A549 treated with DMSO at 1 μM for 4 hours (cell line): ENCODE data around the gene PTPA. TPM values are rescaled to one million over a fixed set of nuclear protein-coding genes. Genes with fewer than 3 reads are reported as not detected.

Source experiments
- total RNA-seq: library from RNA; stranded (reverse); fragments of 200-300 nt; extraction: Qiagen RNA extraction; gene quantifications from 5 replicates; pipeline ENCODE4 v1.2.3, GENCODE V29; 2022; ENCODE audit warnings: low read depth

Gene PTPA
- total RNA-seq: 118 to 139 TPM (median 136 TPM) in 5 replicates

GRCh38 chr9:129110740-129111527, at the start of gene PTPA, which contains the start of gene CRAT:
Gene PTPA (plus strand): TSS chr9:129111415. CDS start chr9:129111601, 186 bp downstream.
Gene CRAT (minus strand): TSS chr9:129110793. CDS start chr9:129110509, 284 bp downstream.

GRCh38 chr9:129080601-129081387, 30.4 kb upstream of the PTPA start, which contains the start of gene DOLPP1:
Gene DOLPP1 (plus strand): TSS chr9:129081111. CDS start chr9:129081132, 21 bp downstream.

GRCh38 chr9:129177791-129178567, 66.8 kb downstream of the PTPA start, which contains the start of gene IER5L:
Gene IER5L (minus strand): TSS chr9:129178261. CDS start chr9:129178052, 209 bp downstream.

Other genes with a start within 250 kb of the PTPA start
- 7.5 to 10.3 TPM (median 8.9 TPM) in 5 replicates for gene KYAT1, start 229.5 kb upstream of the PTPA start, total RNA-seq
- 39.2 to 44.4 TPM (median 44.0 TPM) in 5 replicates for gene LRRC8A, start 229.3 kb upstream of the PTPA start, total RNA-seq
- 0.17 TPM in 1 of 5 replicates, not detected in the others for gene PHYHD1, start 190.4 kb upstream of the PTPA start, total RNA-seq
- 31.6 to 38.3 TPM (median 34.6 TPM) in 5 replicates for gene DOLK, start 163.8 kb upstream of the PTPA start, total RNA-seq
- 35.1 to 46.4 TPM (median 41.6 TPM) in 5 replicates for gene NUP188, start 163.7 kb upstream of the PTPA start, total RNA-seq
- gene SH3GLB2, start 83.1 kb upstream of the PTPA start, total RNA-seq: 36.9 to 52.6 TPM (median 49.2 TPM) in 5 replicates
- gene MIGA2, start 74.8 kb upstream of the PTPA start, total RNA-seq: 11.6 to 14.8 TPM (median 13.9 TPM) in 5 replicates
- 17.6 to 23.6 TPM (median 22.1 TPM) in 5 replicates for gene DOLPP1, start 30.3 kb upstream of the PTPA start, total RNA-seq
- 25.2 to 31.8 TPM (median 27.8 TPM) in 5 replicates for gene CRAT, start 622 bp upstream of the PTPA start, total RNA-seq
- gene IER5L, start 66.8 kb downstream of the PTPA start, total RNA-seq: 33.9 to 81.5 TPM (median 71.7 TPM) in 5 replicates